HG03432 (cell line): Measurements from ENCODE around the gene DNAJB6.

Experiments
- ATAC-seq: cut with Tn5 transposase; IDR thresholded peaks from one replicate; pipeline ENCODE4 v1.9.1; 2021; ENCODE audit warnings: mild to moderate bottlenecking, moderate library complexity; ENCODE audit not compliant: unreplicated experiment

Gene DNAJB6

DNA sequence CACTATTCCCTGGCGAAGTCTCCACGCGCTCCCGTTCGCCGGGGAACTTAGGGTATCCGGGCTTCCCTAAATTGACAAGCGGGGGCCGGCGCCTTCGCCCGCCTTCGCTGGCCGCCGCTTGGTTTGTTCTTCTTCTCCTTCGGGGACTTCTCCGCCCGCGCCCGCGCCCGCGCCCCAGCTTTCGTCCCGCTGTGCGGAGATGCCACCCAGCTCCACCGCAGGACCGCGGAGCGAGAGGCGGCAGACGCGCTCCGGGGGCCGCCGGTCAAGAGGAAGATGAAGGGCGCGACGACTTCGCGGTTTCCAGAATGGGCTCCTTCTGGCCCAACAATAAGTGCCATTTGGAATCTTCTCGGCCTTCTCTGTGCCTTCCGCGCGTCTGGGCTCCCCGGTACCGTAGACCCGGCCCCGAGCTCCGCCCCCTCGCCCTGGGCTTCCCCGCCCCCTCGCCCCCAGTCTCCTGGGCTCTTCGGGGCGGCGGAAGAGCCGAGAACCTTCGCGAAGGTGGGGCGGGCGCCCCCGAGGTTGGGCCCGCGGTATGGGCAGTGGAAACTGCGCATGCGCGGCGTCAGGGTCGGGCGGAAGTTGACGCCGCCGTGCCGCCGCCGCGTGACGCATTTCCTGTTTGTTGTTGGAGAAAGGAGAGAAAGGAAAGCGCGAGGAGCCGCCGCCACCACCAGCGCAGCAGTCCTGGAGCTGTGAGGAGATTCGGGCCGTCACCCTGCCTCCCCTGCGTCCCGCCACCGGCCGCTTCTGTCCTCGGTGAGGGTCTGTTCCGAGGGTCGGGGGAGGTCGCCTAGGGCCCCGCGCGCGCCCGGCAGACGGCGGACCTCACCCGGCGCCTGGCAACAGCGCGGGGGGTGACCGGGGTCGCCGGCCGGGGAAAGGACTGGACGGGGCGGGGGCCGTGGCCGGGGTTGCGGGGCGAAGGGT lies at the start of gene DNAJB6:
Gene DNAJB6, plus strand, starts transcription at position 622 of the 933 bp plus-strand sequence. CDS start 21,569 bp downstream, outside the sequence.
- peak; percentile 79 for ATAC-seq

DNA sequence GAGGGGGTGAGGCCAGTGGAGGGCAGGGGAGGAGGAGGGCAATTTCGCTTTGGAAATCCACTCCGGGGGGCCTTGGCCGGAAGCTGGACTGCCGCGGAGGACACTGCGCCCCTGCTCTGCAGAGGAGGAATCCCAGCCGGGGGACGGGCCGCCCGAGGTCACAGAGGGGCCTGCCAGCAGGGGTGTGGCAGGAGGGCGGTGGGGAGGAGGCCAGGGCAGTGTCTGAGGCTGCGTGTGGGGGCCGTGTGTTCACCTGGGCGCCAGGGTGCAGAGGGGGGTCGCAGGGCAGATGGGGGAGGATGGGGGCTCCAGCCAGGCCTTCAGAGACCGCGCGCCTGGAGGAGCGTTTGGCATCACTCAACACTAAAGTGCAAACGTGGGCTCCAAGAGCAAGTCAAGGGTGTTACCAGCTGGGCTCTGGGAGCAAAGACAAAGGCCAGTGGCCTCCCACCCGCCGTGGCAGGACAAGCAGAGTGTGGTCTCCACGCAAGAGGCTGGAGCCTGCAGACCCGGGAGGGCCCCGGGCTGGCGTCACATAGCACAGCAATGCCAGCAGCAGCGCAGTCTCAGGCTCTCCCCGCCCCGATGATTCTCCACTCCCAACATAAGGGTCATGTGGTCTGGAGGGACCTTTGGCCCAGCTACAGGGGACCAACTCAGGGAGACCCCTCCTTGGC lies 45.3 kb upstream of the DNAJB6 start:
- ATAC-seq: no peak

DNA sequence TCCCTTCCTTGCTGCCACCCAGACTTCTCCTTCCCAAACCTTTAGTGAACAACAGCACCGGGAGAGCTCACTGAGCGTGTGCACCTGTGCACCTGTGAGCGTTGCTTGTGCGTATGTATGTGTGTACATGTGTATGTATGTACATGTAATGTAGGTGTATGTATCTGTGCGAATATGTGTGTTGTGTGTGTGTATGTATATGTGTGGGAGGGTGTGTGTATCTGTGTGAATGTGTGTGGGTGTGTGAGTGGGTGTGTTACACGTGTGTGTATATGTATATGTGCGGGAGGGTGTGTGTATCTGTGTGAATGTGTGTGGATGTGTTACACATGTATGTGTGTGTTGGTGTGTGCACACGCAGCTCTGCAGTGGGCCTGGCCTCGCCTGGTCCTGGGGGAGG lies 44.5 kb upstream of the DNAJB6 start:
- ATAC-seq: no peak

- no peak for ATAC-seq
Observed at GRCh38 chr7:157292770-157293412, 43.9 kb upstream of the DNAJB6 start.

- no peak for ATAC-seq
Observed at GRCh38 chr7:157293413-157293788, 43.4 kb upstream of the DNAJB6 start.

DNA sequence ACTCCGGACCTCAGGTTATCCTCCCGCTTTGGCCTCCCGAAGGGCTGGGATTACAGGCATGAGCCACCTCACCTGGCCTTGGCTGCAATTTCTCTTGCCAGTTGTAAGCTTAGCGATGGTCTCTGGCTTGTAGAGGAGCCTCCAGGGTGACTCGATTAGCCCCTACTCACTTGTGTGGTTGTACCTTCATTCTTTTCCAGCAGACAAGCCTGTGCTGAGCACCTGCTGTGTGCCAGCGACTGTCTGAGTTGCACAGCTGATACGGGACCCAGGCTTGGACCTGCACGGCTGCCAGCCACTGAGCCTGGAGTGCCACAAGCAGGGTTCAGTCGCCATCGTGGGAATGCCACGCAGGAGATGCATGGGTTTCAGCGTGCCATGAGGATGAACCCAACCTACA lies 42.0 kb upstream of the DNAJB6 start:
- no peak for ATAC-seq

DNA sequence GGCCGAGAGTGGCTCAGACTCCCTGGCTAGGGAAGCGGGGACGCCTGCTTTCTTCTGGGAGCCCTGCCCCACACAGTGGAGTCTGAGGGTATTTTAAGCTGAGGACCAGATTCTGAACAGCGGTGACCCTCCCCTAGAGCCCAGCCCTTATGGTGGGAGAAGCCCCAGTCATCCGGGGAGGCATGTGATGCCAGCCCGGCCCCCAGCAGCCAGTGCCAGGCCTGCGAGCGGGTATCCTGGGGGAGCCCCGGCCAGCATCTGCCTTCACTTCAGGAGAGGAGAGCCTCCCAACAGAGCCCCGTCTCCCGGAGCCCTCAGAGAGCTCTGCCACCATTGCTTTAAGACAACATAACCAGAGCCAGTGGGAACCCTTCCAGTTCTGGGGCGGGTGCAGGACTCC lies 41.5 kb upstream of the DNAJB6 start:
- ATAC-seq: no peak

GRCh38 chr7:157297185-157297584 lies 39.6 kb upstream of the DNAJB6 start:
- no peak for ATAC-seq

DNA sequence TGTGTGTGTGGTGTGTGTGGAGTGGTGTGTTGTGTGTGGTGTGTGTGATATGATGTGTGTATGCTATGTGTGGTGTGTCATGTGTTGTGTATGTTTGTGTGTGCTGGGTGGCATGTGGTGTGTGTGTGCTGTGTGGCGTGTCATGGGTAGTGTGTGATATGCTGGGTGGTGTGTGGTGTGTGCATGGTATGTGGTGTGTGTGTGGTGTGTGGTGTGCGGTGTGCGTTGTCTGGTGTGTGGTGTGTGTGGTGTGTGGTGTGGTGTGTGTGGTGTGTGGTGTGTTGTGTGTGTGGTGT lies 37.5 kb upstream of the DNAJB6 start:
- no peak for ATAC-seq

GRCh38 chr7:157299613-157300368 lies 37.0 kb upstream of the DNAJB6 start:
- no peak for ATAC-seq

- no peak for ATAC-seq
Observed at GRCh38 chr7:157300369-157300825, 36.4 kb upstream of the DNAJB6 start.

GRCh38 chr7:157301610-157302120 lies 35.1 kb upstream of the DNAJB6 start:
- ATAC-seq: no peak

DNA sequence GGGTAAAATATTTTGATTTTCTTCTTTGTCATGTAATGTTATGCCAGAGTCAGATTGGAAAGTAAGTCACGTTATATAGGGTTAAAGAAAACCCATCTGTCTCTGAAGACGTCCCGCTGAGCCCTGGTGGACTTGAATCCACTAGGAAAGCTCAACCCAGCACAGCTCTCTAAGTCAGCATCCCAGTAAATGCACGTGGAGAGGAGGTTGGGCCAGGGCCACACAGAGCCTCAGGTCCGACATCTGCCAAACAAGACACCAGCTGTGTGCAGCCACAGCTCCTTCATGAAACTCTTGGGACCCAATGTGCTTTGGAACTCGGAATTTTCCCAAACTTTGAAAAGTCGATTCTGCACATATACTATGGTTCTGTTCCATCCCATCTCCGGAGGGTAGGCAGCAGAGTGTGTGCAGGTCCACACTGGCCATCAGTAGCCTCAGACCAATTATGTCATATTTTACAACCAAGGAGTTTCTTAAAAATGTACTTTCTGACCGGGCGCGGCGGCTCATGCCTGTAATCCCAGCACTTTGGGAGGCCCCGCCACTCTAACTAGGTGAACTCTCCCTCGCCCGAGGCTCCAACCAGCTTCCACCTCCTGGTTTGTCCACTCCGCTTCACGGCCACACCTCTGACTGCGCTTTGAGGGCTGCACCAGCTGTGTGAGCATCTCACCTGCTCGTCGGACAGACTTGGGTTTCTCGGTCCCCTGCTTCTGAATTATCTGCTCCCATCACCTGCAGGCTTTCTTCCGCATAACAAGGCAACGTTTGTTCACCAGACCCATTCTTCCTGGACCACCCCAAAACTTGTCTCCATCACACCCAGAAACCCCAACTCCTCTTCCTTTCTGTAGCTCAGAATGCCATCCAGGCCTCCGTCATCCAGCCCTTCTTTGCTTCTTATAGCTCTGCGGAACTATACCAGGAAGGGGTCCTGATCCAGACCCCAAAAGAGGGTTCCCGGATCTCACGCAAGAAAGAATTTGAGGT lies 29.7 kb upstream of the DNAJB6 start:
- ATAC-seq: no peak

GRCh38 chr7:157309988-157310668 lies 26.7 kb upstream of the DNAJB6 start:
- no peak for ATAC-seq

DNA sequence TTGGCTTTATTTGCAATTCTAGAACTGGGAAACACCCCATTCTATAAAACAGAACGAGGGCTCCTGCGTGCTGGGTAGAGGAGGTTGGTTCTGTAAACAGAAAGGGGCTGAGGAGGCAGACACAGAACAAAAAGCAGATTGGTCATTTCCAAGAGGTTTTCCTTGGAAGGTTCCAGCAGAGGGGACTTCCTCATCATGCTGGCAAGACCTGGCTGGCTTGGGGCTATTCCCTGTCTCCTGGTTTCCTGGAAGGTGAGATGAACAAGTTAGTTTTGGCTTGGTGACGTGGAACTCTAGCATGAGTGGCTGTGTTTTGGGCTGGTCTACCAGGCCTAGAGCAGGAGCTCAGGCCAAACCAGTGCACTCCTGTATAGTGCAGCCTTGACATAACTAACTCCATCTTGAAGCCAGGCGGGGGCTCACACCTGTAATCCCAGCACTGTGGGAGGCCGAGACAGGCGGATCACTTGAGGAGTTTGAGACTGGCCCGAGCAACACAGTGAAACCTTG lies 26.1 kb upstream of the DNAJB6 start:
- ATAC-seq: no peak

DNA sequence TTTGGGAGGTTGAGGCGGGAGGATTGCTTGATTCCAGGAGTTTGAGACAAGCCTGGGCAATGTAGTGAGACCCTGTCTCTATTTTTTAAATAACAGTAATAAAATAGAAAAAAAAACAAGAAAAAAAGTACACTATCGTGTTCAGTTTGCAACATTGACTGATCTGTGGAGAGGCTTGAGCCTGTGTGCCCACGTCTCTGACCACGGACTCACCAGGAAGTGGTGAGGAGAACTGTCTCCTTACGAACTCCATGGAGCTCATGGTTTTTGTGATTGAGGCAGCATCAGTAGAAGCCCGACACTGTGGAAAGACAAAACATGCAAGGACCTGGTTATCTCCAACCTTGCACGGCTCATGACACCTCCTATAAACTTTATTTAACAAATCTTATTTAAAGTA lies 23.9 kb upstream of the DNAJB6 start:
- ATAC-seq: no peak

DNA sequence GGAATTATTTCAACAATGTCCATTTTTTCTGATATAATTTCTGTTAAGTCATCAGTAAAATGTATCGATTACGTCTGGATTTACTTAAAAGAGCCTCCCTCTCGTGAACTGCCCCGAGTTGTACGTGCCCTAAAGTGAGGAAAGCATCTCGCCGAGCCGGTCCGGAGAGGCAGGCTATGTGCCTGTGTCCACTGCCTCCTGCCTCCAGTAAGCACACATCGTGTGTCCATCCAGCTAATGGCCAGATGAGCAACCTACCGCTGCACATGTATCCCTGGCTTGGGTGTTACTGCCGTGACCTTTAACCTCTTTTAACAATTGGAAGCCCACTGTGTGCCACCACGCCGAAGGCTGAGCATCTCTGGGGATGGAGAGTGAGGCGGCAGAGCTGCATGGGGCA lies 23.2 kb upstream of the DNAJB6 start:
- no peak for ATAC-seq

DNA sequence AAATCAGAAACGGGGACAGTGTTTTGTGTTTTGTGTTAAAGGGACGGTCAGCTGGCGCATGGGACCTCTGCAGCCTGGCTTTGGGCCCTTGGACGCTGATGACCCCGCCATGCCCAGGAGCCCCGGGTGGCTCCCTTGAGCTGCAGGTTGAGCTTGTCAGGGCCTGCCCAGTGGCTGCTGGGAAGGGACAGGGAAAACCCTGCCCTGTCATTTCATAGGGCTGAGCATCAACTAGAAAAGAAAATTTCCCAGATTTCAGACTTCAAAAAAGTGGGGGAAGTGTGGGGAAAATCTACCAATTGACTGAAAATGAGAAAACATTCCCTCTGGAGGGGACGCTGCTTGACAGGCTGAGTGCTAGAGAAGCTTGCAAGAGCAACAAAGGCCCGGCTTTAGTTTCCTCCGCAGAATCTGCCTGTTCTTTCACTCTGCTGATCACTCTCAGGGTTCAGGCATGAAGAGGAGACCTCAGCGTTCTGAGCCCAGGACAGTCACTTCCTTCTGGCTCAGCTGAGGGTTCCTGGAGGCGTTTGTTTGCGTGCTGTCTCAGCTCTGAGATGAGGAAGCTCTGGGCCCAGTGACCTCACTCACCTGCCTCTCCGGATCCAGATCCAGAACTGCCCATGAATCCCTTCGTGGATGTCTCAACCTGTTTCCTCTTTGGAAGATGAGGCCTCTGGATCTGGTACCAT lies 18.6 kb upstream of the DNAJB6 start:
- peak; percentile 80 for ATAC-seq
